ENCODE measurements around the gene SSPN.

DNA sequence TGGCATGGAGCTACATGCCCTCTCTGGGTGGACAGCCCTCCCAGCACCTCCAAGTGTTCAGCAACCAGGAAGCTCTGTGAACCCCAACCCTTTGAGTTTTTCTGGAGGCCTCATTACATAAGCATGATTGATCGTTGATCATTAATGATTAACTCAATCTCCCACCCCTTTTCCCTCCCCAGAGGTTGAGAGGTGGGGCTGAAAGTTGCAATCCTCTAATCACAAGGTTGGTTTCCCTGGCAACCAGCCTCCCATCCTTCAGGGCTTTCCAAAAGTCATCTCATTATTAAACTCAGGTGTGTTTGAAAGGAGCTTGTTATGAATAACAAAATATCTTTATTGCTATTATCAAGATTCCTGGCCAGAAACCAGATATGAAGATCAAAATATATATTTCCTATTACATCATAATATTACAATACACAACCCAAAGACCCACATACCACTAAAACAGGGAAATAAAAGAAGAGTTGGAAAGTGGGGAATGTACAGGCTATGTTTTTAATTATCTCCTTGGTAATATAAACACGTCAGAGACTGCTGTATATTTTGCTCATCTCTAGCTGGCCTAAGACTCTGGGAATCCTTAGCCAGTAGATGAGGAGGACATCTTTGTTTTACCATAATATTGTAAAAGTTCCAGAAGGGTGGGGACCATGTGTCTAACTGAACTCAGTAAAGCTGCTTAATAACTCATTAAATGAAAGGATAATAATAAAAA lies 73.6 kb downstream of the SSPN start:
- TF ChIP-seq POLR2A (IDR thresholded peaks at IDR 0.05; ENCODE audit: low read depth, low read length), result no peak
- no peak for TF ChIP-seq POLR2AphosphoS5 (IDR thresholded peaks at IDR 0.05; ENCODE audit: low read depth, low read length)

Data from GM12892 (cell line).